Activated T-cell treated with anti-CD3 and anti-CD28 coated beads, Interleukin-2, amount 50 U/mL, for 48 hours (primary cell): Measurements from ENCODE around the gene IRF1.
"Not testable (repeated sequence)": the region's sequence is repeated elsewhere in the genome, so short reads cannot be mapped to it uniquely, and the experiment has no call there.

ENCODE experiments used
- DNase-seq, 2 experiments: peaks; one replicate each; pipeline ENCODE4 v3.0.0-alpha.2; 2020

The IRF1 gene

DNA sequence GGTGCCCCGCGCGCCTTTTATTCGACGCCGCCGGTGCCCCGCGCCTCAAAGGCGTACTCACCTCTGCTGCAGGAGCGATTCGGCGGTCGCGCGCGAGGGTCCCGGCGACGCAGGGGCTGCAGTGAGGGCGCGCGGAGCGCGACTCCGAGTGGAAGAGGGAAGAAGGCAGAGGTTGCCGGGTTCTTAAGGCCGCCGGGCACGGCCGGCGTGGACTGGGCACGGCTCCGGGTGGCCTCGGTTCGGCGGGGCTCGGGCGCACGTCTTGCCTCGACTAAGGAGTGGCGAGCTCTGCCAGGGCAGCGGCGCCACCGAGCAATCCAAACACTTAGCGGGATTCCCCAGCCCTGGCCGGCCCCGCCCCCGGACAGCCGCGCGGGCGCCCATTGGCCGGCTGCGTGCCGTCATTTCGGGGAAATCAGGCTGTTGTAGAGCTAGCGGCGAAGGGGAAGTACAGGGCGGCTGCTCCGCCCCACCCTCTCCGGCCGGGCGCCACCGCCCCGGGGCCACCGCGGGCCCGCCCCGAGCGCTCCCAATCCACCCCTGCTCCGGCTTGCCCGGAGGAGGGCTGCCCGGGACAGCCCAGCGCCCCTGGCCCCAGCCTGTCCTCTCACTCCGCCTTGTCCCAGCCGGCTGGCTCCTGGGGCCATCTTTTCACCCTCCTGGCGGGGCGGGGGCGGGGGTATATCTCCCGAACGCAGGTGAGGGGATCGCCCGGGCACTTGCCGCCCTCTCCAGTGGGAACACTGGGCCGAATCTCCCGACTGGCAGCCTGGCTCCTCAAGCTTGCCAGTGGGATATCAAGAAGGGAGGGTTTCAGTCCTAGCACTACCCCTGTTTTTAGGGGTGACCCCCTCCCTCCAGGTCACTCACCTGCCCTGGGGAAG lies at the start of gene IRF1:
IRF1 (minus strand) TSS at position 290 of the 884 bp plus-strand sequence. CDS start 1,295 bp downstream, outside the sequence.
- DNase-seq, result peak; percentile 99

- DNase-seq, result no peak
Observed at GRCh38 chr5:132540149-132540548, 49.6 kb upstream of the IRF1 start.

DNA sequence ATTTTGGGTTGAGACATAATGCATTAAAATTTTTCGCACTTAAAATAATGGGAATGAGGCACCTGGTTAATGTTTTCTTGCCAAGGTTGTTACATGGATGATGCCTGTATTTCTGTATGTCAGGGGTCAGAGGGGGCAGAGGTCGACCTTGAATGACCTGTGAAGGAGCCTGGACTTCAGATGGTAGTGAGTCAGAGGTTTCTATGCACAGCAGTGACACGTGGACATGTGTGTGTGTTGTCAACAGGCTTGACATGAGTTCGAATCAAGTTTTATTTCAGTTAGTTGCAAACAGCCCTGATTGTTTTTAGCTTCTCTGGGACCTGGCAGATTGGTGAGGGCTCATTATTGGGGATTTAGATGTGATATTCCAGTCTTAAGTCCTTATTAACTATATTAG lies 49.1 kb upstream of the IRF1 start:
- no peak for DNase-seq

DNA sequence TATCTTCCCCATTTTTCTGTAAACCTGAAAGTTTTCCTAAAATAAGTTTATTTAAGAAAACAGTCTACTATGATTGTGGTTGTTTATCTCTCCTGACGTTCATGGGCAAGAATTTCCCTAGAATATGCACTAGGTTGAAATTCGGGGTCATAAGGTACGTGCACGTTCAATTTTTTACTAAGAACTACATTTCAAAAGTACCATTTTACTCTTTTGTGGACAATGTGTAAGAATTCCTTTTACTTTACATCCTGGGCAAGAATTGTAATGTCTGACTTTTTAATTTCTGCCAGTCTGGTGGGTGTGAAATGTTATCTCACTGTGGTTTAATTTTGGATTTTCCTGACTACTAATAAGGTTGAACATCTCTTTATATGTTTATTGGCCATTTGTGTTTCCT lies 40.4 kb upstream of the IRF1 start:
- no peak for DNase-seq

GRCh38 chr5:132528866-132529634 lies 38.5 kb upstream of the IRF1 start:
- DNase-seq, result peak; percentile 30 to 31

DNA sequence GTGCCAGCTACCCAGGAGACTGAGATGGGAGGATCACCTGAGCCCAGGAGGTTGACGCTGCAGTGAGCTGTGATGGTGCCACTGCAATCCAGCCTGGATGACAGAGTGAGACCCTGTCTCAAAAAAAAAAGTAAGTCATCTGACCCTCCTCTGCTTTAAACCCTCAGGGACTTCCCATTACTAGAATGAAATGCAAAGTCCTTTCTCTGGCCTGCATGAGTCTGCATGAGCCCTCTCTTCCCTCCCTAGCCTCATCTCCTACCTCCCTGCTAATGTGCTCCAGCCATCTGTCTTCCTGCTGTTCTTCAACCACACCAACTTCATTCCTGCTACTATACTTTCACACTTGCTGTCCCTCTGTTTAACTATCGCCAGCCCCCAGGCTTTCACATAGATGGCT lies 37.4 kb upstream of the IRF1 start:
- no peak for DNase-seq

DNA sequence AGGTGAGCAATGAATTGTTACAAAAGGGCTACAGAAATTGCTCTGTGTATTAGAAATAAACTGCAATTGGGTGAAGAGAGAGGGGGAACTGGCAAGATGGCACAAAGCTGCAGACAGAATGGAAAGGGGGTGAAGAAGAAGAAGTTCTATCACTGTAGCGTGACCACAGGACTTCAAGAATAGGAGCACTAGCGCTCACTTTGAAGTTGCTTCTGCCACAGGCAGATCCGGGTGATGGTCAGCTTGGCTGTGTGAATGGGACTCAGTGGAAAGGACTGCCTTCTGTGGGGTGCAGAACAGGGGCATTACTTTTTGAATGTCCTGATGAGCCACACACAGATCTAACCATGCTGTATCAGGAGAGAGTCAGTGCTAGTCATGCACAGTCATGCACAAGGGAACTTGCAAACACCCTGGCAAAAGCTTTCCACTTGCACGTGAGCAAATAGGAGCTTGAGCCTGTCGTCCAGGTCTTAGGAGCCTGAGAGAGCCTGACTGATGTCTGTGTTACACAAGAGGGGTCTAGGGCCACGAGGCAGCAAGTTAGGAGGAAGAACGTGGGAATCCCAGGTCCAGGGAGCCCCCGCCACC lies 36.5 kb upstream of the IRF1 start:
- DNase-seq, result peak in 1 of 2 experiments; percentile 26

GRCh38 chr5:132526290-132526973 lies 35.9 kb upstream of the IRF1 start:
- peak; percentile 61 to 69 for DNase-seq

DNA sequence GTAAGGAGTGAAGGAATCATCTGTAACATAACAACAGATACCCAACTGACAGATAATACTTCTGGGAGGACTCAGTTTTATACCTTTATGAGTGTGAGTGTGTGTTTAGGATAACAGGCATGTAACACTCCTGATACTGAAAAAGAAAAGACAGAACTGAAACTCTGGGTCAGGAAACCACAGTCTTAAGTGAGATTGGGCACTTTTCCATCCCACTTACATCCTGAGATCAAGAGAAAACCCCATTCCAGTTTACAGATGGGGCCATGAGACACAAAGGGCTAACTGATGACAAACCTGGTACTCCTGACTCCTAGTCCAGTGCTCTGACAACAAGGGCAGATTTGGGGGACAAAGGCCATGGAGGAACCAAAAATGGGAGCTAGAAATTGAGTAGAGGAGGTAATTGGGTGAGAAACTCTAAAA lies 34.7 kb upstream of the IRF1 start:
- no peak for DNase-seq

DNA sequence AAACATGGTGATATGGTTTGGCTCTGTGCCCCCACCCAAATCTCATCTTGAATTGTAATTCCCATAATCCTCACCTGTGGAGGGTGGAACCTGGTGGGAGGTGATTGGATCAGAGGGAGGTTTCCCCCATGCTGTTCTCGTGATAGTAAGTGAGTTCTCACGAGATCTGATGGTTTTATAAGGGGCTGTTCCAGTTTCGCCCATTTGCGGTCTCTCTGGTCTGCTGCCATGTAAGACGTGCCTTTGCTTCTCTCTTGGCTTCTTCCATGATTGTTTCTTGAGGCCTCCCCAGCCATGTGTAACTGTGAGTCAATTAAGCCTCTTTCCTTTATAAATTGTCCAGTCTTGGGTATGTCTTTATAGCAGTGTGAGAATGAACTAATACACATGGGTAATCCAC lies 34.3 kb upstream of the IRF1 start:
- DNase-seq, result not testable (repeated sequence)

GRCh38 chr5:132522067-132522466 lies 31.5 kb upstream of the IRF1 start:
- not testable (repeated sequence) for DNase-seq

DNA sequence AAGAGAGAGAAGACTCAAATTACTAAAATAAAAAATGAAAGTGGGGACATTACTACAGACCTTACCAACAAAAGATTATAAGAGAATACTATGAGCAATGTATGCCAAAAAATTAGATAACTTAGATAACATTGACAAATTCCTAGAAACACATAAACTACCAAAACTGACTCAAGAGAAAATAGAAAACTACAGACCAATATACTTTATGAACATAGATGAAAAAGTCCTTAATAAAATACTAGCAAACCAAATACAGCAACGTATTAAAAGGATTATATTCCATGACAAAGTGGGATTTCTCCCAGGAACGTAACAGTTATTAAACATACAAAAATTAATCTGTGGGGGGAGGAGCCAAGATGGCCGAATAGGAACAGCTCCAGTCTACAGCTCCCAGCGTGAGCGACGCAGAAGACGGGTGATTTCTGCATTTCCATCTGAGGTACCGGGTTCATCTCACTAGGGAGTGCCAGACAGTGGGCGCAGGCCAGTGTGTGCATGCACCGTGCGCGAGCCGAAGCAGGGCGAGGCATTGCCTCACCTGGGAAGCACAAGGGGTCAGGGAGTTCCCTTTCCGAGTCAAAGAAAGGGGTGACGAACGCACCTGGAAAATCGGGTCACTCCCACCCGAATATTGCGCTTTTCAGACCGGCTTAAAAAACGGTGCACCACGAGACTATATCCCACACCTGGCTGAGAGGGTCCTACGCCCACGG lies 23.2 kb upstream of the IRF1 start:
- DNase-seq, result not testable (repeated sequence)

GRCh38 chr5:132510076-132510475 lies 19.5 kb upstream of the IRF1 start:
- no peak for DNase-seq

DNA sequence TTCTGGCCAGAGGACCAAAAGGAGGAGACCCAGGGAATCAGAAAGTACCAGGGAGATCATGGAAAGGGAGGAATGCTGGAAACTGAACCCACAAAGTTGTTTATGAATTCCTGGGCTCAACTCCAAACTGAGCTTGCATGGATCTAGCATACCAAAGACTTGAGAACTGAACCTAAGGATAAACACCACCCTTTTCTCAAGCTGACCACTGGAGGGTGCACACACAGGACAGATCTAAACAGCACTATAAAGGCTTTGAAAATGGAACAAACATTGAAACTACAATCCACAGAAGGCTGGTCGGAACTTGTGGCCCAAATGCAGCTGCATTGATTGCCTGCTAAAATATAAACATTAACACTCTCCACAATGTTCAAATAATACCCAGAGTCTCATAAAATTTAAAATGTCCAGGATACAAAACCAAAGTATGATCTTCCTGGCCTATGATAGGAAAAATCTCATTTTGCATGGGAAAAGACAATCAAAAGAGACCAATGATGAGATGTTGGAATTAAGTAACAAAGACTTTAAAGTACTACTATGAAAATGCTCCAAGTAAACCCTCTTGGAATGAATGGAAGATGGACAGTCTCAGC lies 15.6 kb upstream of the IRF1 start:
- DNase-seq, result no peak

DNA sequence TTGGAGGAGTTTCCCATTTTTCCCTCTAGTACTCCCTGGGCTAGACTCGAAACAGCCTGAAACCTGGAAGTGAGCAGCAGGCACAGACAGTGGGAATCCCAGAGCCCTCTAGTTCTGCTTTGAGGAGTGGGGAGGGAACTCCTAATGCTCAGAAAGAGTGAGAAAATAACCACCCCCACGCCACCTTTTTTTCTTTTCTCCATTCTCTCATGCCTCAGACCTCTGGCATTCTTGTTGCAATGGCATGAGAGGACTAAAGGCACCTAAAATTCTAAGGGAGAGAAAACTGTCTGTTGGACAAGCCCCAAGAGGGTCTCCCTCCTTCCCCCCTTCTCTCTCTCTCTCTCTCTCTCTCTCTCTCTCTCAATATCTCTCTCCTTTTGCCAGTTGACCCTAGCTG lies 15.1 kb upstream of the IRF1 start:
- DNase-seq, result no peak

DNA sequence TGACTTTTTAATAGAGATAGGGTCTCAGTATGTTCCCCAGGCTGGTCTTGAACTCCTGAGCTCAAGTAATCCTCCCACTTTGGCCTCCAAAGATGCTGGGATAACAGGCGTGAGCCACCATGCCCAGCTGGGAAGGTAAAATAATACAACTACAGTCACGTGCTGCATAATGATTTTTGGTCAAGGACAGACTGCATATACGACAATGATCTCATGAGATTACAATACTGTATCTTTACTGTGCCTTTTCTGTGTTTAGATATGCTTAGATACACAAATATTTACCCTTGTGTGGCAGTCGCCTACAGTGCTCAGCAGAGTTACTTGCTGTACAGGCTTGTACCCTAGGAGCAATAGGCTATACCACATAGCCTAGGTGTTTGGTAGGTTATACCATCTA lies 14.2 kb upstream of the IRF1 start:
- DNase-seq, result no peak

GRCh38 chr5:132503244-132503643 lies 12.7 kb upstream of the IRF1 start:
- DNase-seq, result no peak

DNA sequence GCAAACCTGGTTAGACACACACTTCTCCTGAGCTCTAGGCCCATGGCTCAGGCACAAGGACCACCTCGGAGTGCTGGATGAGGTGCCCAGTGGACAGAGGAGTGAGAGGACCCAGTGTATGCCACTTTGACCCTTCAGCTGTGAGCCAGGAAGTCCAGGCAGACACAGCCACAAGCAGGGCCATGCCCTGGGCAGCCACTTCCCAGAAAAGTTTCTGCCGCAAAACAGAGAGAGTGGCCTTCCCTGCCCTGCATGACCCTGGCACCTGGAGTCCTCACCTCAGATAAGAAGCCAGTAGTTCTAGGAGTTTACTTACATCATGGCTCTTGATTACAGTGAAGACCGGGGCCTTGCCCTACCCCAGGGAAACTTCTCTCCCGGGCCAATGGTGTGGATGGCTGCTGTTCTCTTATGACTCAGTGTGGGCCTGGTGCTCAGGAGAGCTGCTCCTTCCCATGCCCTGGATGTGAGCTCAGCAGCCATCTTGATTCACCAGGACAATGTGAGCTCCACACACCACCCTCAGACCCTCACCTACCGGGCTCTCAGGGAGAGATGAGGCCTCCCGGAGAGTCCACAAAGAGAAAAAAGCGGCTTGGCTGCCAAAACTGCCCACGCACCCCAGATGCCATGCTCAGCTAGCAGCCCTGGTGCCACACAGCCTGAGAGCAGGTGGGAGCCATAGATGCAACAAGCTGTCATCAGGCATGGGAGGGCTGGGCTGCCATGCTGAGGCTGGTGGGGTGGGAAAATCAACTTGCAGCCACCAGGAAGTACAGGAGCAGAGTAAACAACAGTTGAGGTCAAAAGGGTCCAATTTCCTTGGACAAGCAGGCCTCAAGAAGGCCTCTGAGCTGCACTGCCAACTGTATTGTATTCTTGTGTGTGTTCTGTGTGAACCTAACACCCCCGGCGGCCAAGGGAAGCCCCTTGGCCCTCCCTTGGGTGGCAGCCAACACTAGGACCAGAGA lies 11.7 kb upstream of the IRF1 start:
- no peak for DNase-seq

DNA sequence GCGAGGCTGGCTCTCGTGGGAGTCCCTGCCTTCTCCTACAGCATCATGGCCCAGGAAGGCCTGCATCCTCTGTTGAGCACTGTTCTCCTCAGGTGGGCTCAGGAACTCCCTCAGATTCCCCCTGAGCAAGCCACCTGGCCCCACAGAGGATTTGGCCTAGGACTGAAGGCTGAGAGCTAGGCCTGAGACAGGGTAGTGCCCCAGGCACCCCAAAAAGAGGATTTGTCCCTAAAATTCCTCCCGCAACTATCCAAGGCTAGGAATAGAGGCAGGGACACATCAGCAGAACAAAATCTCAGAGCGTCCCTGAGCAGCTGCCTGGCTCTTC lies 11.0 kb upstream of the IRF1 start:
- no peak for DNase-seq

- DNase-seq, result peak; percentile 80 to 82
Observed at GRCh38 chr5:132500931-132501628, 10.5 kb upstream of the IRF1 start.
